CD14-positive monocyte (primary cell): ENCODE measurements around the gene MYH7. TPM values are rescaled to one million over a fixed set of nuclear protein-coding genes. Genes with fewer than 3 reads are reported as not detected.
"Not testable (repeated sequence)": the region's sequence is repeated elsewhere in the genome, so short reads cannot be mapped to it uniquely, and the experiment has no call there.

Experiments
- DNase-seq, 3 donors: peaks; one replicate each; pipeline ENCODE4 v3.0.0-alpha.2; 2011 to 2022
- H2AFZ ChIP-seq: 2 replicates; pipeline ENCODE4 v1.6.0; 2012; ENCODE audit warnings: mild to moderate bottlenecking, low read depth, low read length, inconsistent platforms; ENCODE audit not compliant: insufficient read depth, poor library complexity, severe bottlenecking
- H3K27ac ChIP-seq, 2 donors: 1 replicate in 1 of 2; 2 replicates in 1 of 2; pipeline ENCODE4 v1.5.1; 2012 to 2013; ENCODE audit warnings: low read length in 2 of 2, control low read depth in 1 of 2, inconsistent platforms in 1 of 2, low read depth in 1 of 2, mild to moderate bottlenecking in 1 of 2
- H3K27me3 ChIP-seq, 2 donors: one replicate each; pipeline versions ENCODE4 v1.6.0 to v1.6.1; 2011 to 2013; ENCODE audit warnings: low read length in 2 of 2; ENCODE audit not compliant: control insufficient read depth in 2 of 2, insufficient read depth in 2 of 2
- H3K36me3 ChIP-seq, 2 donors: replicated peaks in 1 of 2; 1 replicate in 1 of 2; 2 replicates in 1 of 2; pipeline versions ENCODE4 v1.5.1 to v1.6.1; 2012 to 2013; ENCODE audit warnings: low read length in 2 of 2, control low read depth in 1 of 2, inconsistent platforms in 1 of 2, mild to moderate bottlenecking in 1 of 2; ENCODE audit not compliant: insufficient read depth in 2 of 2, control insufficient read depth in 1 of 2
- H3K4me1 ChIP-seq, 2 donors: 1 replicate in 1 of 2; 2 replicates in 1 of 2; pipeline versions ENCODE4 v1.5.1 to v1.6.1; 2012 to 2013; ENCODE audit warnings: low read length in 2 of 2, control low read depth in 1 of 2, inconsistent platforms in 1 of 2, mild to moderate bottlenecking in 1 of 2, moderate library complexity in 1 of 2; ENCODE audit not compliant: insufficient read depth in 2 of 2, control insufficient read depth in 1 of 2
- H3K4me2 ChIP-seq: replicated peaks from 2 replicates; pipeline ENCODE3; 2012; ENCODE audit warnings: low read length, moderate library complexity, mild to moderate bottlenecking; ENCODE audit not compliant: poor library complexity, severe bottlenecking; ENCODE audit errors: extremely low read depth
- H3K4me3 ChIP-seq, 3 experiments: fragments of 200-600 bp in 1 of 3; sonication (generic) in 1 of 3; replicated peaks in 1 of 3; 1 replicate in 2 of 3; 2 replicates in 1 of 3; pipeline ENCODE4 v1.5.1; 2011 to 2013; ENCODE audit warnings: low read length in 3 of 3, mild to moderate bottlenecking in 3 of 3, control low read depth in 2 of 3, low read depth in 2 of 3, inconsistent platforms in 1 of 3, moderate library complexity in 1 of 3
- H3K79me2 ChIP-seq: 2 replicates; pipeline ENCODE4 v1.6.0; 2012; ENCODE audit warnings: mild to moderate bottlenecking, control low read depth, inconsistent platforms, low read length, moderate library complexity; ENCODE audit not compliant: insufficient read depth
- H3K9ac ChIP-seq: 2 replicates; pipeline ENCODE4 v1.6.0; 2017; ENCODE audit warnings: low read length, mild to moderate bottlenecking; ENCODE audit not compliant: insufficient read depth, poor library complexity, severe bottlenecking
- H3K9me3 ChIP-seq, 2 donors: replicated peaks in 1 of 2; 1 replicate in 1 of 2; 2 replicates in 1 of 2; pipeline versions ENCODE4 v1.5.1 to v1.6.1; 2012 to 2013; ENCODE audit warnings: low read length in 2 of 2, control low read depth in 1 of 2; ENCODE audit not compliant: control insufficient read depth in 1 of 2, insufficient read depth in 1 of 2
- H4K20me1 ChIP-seq: 2 replicates; pipeline ENCODE4 v1.6.0; 2012; ENCODE audit warnings: mild to moderate bottlenecking, low read length, control low read depth, moderate library complexity; ENCODE audit not compliant: insufficient read depth
- H3K27ac Mint-ChIP-seq, 7 donors: one replicate each; pipeline ENCODE4 v1.8.0; 2020; ENCODE audit warnings: mild to moderate bottlenecking in 7 of 7, mixed read lengths in 7 of 7, moderate library complexity in 6 of 7, inconsistent platforms in 2 of 7
- H3K27me3 Mint-ChIP-seq, 3 donors: one replicate each; pipeline ENCODE4 v1.8.0; 2021 to 2022; ENCODE audit warnings: low read depth in 3 of 3, mild to moderate bottlenecking in 3 of 3, mixed read lengths in 3 of 3, moderate library complexity in 3 of 3, inconsistent platforms in 1 of 3
- H3K36me3 Mint-ChIP-seq, 2 donors: one replicate each; pipeline ENCODE4 v1.8.0; 2020; ENCODE audit warnings: mixed read lengths in 2 of 2, inconsistent platforms in 1 of 2, mild to moderate bottlenecking in 1 of 2
- H3K4me1 Mint-ChIP-seq: one replicate; pipeline ENCODE4 v1.8.0; 2020; ENCODE audit warnings: mild to moderate bottlenecking, mixed read lengths
- H3K4me3 Mint-ChIP-seq, 2 donors: one replicate each; pipeline ENCODE4 v1.8.0; 2020; ENCODE audit warnings: mild to moderate bottlenecking in 2 of 2, mixed read lengths in 2 of 2, moderate library complexity in 1 of 2
- H3K9me3 Mint-ChIP-seq, 7 donors: one replicate each; pipeline ENCODE4 v1.8.0; 2020 to 2022; ENCODE audit warnings: mixed read lengths in 7 of 7, mild to moderate bottlenecking in 6 of 7, moderate library complexity in 6 of 7, inconsistent platforms in 2 of 7
- WGBS: methylation state at CpG from one replicate; pipeline ENCODE4 v1.1.5; 2013; ENCODE audit warnings: missing lambda C conversion rate; ENCODE audit not compliant: insufficient coverage; 5-methylcytosine and 5-hydroxymethylcytosine counted together
- intact Hi-C, 2 donors: fragments of 100-400 bp; cut with micrococcal nuclease; formaldehyde crosslinking; loops; one replicate each; pipeline versions ENCODE4 v1.15.0 to v1.15.1; 2023
- polyA plus RNA-seq, 3 donors: library from polyadenylated mRNA; depleted of rRNA in 1 of 3; unstranded in 2 of 3; stranded (reverse) in 1 of 3; fragments of 300-500 nt in 2 of 3; fragments of >200 nt in 1 of 3; fragmentation: Illumina TruSeq in 2 of 3; gene quantifications; 1 replicate in 2 of 3; 2 replicates in 1 of 3; pipeline ENCODE4 v1.2.3, GENCODE V29; 2012 to 2021
- TF ChIP-seq, protein P1 (sequence below): fragments of 200-600 bp; IDR thresholded peaks from one replicate; pipeline ENCODE4 v1.8.0; 2022; ENCODE audit warnings: antibody characterized with exemption, mild to moderate bottlenecking

Gene MYH7
- polyA plus RNA-seq, 3 donors, result not detected

- Mint-ChIP-seq H3K9me3 (no peaks in the 10 kb centered on the region), H3K36me3 (no peaks in the 10 kb centered on the region), H3K4me3 (no peak overlapping the region), H3K4me1 (peaks cover 19% of the 10 kb centered on the region), H3K27ac (no peak overlapping the region), H3K27me3 (peaks cover 3 to 13% (median 4%) of the 10 kb centered on the region in 3 donors)
- H3K4me3 ChIP-seq, result no peak overlapping the region
- H3K27ac ChIP-seq, result no peak overlapping the region
- H3K9ac ChIP-seq, result no peak overlapping the region
- peaks cover 5 to 7% of the 10 kb centered on the region in 2 donors for H3K4me1 ChIP-seq
- H3K9me3 ChIP-seq, result no peaks in the 10 kb centered on the region
- H4K20me1 ChIP-seq, result no peaks in the 10 kb centered on the region
- H3K27me3 ChIP-seq, result no peaks in the 10 kb centered on the region
- intact Hi-C loops, result no loop called here
- no peaks in the 10 kb centered on the region for H3K36me3 ChIP-seq
- 40% methylated on average over 4 of the region's 4 CpGs for WGBS
- no peaks in the 10 kb centered on the region for H3K79me2 ChIP-seq
- H3K4me2 ChIP-seq, result no peak overlapping the region
- peak in 1 of 3 donors; percentile 12 for DNase-seq
- no peak overlapping the region for H2AFZ ChIP-seq
- TF ChIP-seq, protein P1, sequence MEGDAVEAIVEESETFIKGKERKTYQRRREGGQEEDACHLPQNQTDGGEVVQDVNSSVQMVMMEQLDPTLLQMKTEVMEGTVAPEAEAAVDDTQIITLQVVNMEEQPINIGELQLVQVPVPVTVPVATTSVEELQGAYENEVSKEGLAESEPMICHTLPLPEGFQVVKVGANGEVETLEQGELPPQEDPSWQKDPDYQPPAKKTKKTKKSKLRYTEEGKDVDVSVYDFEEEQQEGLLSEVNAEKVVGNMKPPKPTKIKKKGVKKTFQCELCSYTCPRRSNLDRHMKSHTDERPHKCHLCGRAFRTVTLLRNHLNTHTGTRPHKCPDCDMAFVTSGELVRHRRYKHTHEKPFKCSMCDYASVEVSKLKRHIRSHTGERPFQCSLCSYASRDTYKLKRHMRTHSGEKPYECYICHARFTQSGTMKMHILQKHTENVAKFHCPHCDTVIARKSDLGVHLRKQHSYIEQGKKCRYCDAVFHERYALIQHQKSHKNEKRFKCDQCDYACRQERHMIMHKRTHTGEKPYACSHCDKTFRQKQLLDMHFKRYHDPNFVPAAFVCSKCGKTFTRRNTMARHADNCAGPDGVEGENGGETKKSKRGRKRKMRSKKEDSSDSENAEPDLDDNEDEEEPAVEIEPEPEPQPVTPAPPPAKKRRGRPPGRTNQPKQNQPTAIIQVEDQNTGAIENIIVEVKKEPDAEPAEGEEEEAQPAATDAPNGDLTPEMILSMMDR, result no peak
These were observed 34.2 kb downstream of the MYH7 start for GRCh38 chr14:23401291-23401690.

DNA sequence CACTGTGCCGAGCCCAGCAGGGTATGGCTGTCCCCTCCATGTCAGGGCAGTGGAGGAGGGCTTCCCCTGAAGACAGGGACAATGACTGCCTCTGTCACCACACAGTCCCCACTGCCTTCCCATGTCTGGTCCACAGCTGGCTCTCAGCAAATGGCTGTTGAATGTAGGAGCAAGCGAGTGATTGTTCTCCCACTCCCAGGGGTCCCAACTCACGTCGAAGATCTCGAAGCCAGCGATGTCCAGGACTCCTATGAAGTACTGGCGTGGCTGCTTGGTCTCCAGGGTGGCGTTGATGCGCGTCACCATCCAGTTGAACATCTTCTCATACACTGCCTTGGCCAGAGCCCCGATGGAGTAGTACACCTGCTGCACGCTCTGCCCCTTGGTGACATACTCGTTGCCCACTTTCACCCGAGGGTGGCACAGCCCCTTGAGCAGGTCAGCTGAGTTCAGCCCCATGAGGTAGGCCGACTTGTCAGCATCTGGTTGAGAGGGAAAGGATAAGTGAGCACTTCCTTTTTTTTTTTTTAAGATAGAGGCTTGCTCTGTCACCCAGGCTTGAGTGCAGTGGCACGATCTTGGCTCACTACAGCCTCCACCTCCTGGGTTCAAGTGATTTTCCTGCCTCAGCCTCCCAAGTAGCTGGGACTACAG lies 34.8 kb downstream of the MYH7 start:
- H4K20me1 ChIP-seq, H2AFZ ChIP-seq, H3K36me3 ChIP-seq, H3K36me3 Mint-ChIP-seq, H3K4me3 Mint-ChIP-seq, H3K4me2 ChIP-seq, intact Hi-C loops, H3K9me3 ChIP-seq, H3K4me3 ChIP-seq, H3K27ac Mint-ChIP-seq, H3K79me2 ChIP-seq, H3K27me3 ChIP-seq, H3K4me1 ChIP-seq, H3K27ac ChIP-seq, H3K9me3 Mint-ChIP-seq, H3K9ac ChIP-seq, DNase-seq: not testable (repeated sequence)
- Mint-ChIP-seq H3K4me1 (peaks cover 19% of the 10 kb centered on the region), H3K27me3 (peaks cover 3 to 11% (median 4%) of the 10 kb centered on the region in 3 donors)
- WGBS, result 73% methylated on average over 6 of the region's 16 CpGs
